ENCODE results near the gene KDM2A.

KDM2A gene

GRCh38 chr11:67118801-67119584 is at the start of gene KDM2A:
TSS of gene KDM2A (plus strand) at chr11:67119263. CDS start at chr11:67121317, 2,054 bp downstream.
- DNase-seq, result peak; percentile 98

DNA sequence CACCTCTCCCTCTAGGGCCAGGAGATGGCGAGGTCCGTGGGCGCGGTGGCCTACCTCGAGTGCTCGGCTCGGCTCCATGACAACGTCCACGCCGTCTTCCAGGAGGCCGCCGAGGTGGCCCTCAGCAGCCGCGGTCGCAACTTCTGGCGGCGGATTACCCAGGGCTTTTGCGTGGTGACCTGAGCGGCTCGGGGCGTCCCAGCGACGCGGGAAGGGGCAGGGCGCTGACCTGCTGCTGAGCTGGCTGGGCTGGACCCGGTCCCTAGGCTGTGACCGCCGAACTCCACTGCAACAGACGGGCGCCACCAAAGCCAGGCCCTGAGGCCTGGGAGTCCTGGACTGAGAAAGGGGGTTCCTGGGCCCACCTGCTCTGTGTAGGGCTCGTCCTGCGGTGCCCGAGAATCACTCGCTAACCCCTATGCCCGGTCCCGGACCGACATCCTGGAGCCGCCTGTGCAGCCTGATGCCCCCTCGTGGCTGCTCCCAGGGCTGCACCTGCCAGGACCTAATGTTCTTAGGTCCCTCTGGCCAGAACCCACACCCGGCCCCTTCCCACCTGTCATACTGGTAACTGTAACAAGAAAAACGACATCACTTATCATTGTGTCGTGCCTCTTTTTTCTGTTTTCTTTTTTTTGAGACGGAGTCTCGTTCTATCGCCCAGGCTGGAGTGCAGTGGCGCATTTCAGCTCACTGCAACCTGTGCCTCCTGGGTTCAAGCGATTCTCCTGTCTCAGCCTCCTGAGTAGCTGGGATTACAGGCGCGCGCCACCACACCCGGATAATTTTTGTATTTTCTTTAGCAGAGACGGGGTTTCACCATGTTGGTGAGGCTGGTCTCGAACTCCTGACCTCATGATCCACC is 47.4 kb upstream of the KDM2A start:
- peak; percentile 56 for DNase-seq

DNA sequence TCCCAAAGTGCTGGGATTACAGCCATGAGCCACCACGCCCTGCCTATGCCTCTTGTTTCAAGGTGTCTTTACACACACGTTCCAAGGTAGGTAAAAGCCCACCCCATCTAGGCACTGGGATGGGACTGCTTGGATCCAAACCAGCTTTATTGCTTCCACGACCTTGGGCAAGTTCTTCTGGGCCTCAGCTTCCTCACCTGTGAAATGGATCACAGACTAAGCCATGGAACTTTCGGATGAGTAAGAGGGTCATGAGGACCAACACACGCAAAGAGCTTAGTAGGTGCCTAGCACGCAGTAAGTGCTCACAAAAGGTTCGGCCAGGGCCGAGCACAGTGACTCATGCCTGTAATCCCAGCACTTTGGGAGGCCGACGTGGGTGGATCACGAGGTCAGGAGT is 46.8 kb upstream of the KDM2A start:
- DNase-seq, result no peak

- DNase-seq, result no peak
Observed at GRCh38 chr11:67073908-67074307, 45.2 kb upstream of the KDM2A start.

DNA sequence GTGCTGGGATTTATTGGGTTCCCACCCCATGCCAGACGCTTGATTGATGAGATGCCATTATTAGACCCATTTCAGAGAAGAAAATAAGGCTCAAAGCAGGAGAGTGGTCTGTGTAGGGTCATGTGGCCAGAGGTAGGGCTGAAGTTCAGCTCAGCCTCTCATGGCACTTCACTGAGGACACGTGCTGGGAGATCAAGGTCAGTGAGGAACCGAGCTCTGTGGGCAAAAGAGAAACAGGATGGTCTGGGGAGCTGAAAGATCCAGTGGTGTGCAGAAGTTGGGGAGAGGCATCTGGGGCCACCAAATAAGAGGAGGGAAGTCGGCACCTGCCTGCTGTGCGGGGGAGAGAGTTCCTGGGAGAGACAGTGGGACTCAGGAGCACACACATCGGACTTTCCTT is 42.9 kb upstream of the KDM2A start:
- no peak for DNase-seq

DNA sequence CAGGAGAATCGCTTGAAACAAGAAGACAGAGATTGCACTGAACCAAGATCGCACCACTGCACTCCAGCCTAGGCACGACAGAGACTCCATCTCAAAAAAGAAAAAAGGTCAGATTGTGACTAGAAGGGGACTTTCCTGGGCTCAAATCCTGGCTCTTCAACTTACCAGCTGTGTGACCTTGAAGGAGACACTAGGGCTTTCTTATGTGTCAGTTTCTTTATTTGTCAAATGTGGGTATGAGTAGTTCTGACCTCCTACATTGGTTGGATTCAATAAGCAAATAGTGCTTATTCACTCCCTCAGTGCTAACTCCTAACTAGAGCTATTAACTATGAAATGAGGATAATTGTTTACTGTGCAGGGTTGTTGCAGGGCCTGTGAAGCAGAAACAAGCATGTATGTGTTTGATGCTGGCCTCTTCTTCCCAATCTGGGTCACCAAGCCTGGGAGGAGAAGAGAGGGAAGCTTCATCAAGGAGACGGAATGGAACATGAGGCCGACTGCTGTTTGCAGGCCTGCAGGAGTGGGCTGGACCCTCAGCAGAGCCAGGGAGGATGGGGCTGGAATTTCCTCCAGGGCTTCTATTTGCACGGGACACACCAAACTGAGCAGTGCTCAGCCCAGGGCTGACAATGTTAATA is 39.9 kb upstream of the KDM2A start:
- DNase-seq, result no peak

DNA sequence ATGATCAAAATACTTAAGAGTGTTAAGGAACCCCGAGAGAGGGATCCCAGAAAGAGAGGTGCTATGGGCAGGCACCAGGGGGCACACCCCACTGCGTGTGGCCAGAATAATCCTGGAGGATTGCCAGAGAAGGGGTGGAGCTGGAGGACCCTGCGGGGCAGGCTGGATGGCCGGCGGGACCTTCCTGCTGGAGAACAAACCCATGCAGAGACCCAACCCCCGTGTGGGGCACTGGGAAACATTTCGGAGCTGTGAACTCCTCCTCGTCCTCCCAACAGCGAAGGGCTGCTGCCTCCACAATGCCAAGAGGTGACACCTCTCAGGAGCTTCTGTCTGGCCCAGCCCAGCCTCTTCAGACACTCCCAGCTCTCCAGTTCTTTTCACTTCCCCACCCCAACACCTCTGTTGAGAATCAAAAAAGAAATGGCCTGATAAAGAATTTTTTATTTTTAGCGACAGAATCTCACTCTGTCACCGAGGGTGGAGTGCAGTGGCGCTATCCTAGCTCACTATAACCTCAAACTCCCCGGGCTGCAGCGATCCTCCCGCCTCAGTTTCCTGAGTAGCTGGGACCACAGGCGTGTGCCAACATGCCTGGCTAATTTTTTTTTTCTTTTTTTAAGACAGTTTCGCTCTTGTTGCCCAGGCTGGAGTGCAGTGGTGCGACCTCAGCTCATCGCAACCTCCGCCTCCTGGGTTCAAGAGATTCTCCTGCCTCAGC is 36.8 kb upstream of the KDM2A start:
- no peak for DNase-seq

DNA sequence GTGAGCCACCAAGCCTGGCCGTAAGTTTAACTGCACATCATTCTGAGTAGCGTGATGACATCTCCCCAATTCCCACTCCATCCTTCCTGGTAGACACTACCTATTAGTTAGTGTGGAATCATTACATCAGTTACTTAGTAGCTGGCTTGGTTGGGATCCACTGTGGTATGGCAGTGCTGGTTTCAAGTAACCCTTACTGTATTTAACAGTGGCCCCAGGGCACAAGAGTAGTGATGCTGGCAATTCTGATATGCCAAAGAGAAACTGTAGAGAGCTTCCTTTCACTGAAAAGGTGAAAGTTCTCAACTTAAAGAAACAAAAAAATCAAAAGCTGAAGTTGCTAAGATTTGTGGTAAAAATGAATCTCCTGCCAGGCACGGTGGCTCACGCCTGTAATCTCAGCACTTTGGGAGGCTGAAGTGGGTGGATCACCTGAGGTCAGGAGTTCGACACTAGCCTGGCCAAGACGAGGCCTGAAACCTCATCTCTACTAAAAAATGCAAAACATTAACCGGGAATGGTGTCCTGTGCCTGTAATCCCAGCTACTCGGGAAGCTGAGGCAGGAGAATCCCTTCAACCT is 35.2 kb upstream of the KDM2A start:
- DNase-seq, result no peak

GRCh38 chr11:67085617-67086016 is 33.4 kb upstream of the KDM2A start:
- no peak for DNase-seq

GRCh38 chr11:67090717-67091116 is 28.3 kb upstream of the KDM2A start:
- DNase-seq, result no peak

GRCh38 chr11:67095214-67095507 is 23.9 kb upstream of the KDM2A start:
- DNase-seq, result no peak

GRCh38 chr11:67098799-67099429 is 20.1 kb upstream of the KDM2A start:
- DNase-seq, result no peak

DNA sequence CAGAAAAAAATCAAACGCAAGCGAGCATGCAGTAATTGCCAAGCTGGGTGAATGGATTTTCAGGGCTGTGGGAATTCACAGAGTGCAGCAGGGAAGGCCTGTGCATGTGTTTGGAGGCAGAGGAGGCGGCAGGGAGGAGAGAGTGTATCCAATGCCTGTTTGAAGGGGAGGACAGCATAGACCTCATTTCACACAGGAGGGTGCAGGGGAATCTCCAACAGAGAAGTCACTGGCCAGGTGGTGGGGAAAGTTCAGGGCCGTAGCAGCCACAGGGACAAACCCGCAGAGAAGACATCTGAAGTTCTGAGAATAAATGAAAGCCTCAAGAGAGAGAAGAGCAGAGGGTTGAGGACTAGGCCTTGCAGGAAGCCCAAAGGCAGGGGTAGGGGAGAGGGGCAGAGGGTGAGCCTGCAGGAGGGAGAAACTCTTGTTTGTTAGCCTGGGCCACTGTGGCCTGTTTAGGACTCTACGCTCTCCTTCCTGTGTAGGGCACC is 19.2 kb upstream of the KDM2A start:
- no peak for DNase-seq

DNA sequence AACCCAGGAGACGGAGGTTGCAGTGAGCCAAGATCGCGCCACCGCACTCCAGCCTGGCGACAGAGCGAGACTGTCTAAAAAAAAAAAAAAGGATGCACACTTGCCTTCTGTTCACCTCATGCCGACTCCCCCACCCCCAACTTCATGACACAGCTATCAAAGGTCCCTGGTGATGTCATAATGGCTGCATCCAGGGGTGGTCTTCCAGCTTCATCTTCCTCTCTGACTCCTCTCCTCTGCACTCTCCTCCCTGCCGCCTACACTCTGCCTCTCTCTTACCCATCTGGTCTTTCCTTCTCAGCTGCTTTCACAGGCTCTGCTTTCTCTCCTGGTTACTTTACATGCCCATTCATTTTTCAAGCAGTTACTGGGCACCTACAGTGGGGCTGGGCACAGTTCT is 16.4 kb upstream of the KDM2A start:
- DNase-seq, result no peak

DNA sequence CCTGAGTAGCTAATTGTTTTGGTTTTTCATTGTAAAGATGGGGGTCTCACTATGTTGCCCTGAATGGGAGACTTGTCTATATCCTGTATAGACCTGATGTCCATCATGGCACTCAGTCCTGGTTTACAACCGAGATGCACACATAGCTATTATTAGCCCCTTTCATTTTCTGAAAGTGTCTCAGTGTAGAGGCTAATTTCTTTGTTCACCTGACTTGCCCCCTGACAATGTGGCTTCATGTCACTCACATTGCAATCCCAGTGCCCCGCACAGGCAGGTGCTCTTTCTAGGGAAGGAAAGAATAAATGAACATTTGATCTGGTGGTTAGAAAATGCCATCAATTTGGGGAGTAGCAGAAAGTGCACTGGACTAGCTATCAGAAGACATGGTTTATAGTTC is 13.1 kb upstream of the KDM2A start:
- no peak for DNase-seq

DNA sequence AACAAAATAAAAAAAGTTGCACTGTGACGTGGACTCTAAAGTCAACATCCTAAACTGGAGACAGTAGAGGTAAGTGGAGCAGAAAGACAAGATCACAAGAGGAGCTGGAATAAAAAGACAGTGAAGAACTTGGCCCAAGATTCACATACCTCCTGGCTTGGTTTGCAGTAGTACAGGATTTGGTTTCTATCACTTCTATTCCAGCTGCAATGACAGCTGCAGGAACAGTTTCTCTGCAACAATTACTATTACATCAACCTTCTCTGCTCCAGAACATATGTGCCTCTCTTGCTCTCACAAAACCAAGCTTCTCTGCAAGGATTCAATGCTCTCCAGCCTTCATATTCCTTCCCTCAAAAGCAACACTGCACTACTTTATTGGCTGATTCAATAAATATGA is 7.8 kb upstream of the KDM2A start:
- DNase-seq, result no peak

- no peak for DNase-seq
Observed at GRCh38 chr11:67113231-67113721, 5.8 kb upstream of the KDM2A start.

DNA sequence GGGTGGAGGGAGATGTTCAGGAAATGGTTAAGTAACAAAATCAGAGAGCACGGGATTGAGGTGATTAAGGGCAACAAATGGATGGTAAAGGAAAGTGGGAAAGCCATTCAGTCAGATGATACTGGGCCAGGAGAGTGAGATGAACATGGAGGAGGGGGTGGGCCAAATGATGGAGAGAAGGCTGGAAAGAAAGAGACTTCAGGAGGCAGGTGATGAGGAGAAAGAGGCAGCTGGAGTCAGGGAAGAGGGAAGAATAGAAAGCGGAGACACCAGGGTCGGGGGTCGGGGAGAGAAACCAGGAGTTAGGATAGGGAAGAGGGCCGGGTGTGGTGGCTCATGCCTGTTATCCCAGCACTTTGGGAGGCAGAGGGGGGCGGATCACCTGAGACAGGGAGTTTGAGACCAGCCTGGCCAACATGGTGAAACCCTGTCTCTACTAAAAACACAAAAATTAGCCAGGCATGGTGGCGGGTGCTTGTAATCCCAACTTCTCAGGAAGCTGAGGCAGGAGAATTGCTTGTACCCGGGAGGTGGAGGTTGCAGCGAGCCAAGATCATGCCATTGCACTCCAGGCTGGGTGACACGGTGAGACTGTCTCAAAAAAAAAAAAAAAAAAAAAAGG is 4.7 kb upstream of the KDM2A start:
- no peak for DNase-seq

GRCh38 chr11:67116758-67117105 is 2.3 kb upstream of the KDM2A start:
- no peak for DNase-seq

DNA sequence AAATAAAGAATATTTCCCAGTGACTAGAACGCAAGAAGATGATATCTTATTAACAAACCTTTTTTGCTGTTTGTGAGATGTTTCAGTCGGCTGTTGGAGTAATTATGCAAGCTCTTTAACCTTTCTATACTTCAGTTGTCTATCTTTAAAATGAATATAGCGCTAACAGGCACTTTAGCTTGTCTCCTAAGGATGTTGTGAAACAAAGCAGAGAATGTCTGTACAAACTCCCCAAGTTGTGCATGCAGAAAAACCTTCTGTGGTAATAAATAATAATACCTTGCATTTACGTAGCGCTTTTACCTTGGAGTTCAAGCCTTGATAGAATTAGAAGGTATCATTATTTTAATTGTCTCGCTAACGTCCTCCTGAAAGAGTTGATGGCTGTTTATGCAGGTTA is 1.9 kb upstream of the KDM2A start:
- no peak for DNase-seq

DNA sequence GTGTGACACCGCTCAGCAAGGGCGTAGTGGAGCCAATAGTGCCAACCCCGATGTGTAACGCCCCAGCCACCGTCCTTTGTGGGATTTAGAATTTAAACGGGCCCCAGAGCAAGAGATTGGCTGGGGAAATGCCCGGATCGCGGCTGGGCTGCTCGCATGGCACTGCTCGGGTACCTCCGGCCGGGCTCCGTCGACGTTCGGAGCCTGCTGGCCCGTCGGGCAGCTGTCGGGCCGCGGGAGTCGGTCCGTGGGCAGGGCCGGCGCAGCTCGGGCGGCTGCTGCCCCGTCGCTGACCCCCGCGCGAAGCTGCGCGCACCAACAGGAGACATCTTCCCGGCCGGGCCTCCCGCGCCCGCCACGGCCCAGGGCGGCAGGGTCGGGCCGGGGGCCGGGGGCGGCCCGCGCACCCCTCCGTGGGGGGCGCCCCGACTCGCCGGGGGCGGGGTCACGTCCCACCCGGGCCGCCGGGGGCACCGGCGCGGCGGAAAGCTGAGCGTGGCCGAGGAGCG is 1.3 kb upstream of the KDM2A start:
- no peak for DNase-seq

All from COR-L47 (cell line).